ENCODE data around the gene FAM177A1. TPM values are rescaled to one million over a fixed set of nuclear protein-coding genes. Genes with fewer than 3 reads are reported as not detected.
A peak's percentile ranks its signal among the peaks of the same experiment; 100 is the strongest.
"Not testable (repeated sequence)": the region's sequence is repeated elsewhere in the genome, so short reads cannot be mapped to it uniquely, and the experiment has no call there.

Gene FAM177A1
- total RNA-seq, 2 experiments from 2014 or later: 33.1 to 35.9 TPM

DNA sequence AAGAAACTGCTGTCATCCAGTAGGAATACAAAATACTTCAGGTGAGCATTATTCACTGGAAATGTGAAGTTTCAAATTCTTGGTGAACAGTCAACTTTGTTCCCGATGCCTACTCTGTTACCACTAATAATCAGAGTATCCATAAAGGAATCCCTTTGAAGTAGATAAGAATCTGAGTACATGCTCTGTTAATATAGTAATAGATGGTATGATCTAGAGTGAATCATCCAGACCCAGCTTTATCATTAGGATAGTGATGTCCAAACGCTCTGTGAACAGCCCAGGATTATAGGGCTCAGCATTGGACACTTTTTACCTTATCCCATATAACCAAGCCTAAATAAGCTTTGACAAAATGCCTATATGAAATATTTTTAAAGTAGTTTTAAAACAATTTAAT lies 42.4 kb downstream of the FAM177A1 start:
- H3K27me3 Mint-ChIP-seq: no peaks in the 10 kb centered on the region

DNA sequence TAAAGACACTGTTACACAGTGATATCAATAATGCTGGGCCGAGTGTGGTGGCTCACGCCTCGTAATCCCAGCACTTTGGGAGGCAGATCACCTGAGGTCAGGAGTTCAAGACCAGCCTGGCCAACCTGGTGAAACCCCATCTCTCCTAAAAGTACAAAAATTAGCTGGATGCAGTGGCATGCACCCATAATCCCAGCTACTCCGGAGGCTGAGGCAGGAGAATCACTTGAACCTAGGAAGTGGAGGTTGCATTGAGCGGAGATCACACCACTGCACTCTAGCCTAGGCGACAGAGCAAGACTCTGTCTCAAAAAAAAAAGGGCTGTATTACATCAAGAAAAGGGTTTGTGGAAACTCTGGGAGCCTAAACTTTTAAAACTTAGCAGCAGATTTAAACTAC lies 48.6 kb downstream of the FAM177A1 start:
- H3K27ac Mint-ChIP-seq, H3K9me3 Mint-ChIP-seq, H3K4me3 Mint-ChIP-seq, H3K4me1 Mint-ChIP-seq, H3K27me3 Mint-ChIP-seq, DNase-seq: not testable (repeated sequence)
- peaks cover 20% of the 10 kb centered on the region for H3K36me3 Mint-ChIP-seq

More for the DNA sequence above, 42.4 kb downstream of the FAM177A1 start:
- no peak overlapping the region for H3K4me3 Mint-ChIP-seq
- no peaks in the 10 kb centered on the region for H3K4me1 Mint-ChIP-seq
- no peak for DNase-seq
- no peak overlapping the region for H3K27ac Mint-ChIP-seq
- no peaks in the 10 kb centered on the region for H3K9me3 Mint-ChIP-seq
- H3K36me3 Mint-ChIP-seq: peaks cover 23% of the 10 kb centered on the region

DNA sequence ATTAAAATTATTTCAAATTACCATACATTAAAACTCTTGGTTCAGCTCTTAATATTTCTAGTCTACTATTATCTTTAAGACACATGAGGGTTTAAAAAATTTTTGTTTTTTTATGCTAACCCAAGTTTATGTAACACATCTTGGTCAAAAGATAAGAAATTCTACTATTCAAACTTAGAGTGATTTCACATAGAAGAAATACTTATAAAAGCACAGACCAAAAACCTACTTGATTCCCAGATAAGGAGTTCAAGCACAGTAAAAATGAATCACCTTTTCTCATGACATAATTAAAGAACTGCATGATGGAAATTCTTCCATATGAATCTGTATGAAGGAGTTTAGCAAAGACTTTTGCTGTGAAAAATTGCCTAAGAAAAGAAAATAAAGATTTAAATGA lies 61.8 kb downstream of the FAM177A1 start:
- H3K27me3 Mint-ChIP-seq: no peaks in the 10 kb centered on the region
- H3K9me3 Mint-ChIP-seq: no peaks in the 10 kb centered on the region
- H3K36me3 Mint-ChIP-seq: peaks cover 20% of the 10 kb centered on the region
- H3K4me3 Mint-ChIP-seq: no peak overlapping the region
- no peaks in the 10 kb centered on the region for H3K4me1 Mint-ChIP-seq
- DNase-seq: no peak
- no peak overlapping the region for H3K27ac Mint-ChIP-seq

DNA sequence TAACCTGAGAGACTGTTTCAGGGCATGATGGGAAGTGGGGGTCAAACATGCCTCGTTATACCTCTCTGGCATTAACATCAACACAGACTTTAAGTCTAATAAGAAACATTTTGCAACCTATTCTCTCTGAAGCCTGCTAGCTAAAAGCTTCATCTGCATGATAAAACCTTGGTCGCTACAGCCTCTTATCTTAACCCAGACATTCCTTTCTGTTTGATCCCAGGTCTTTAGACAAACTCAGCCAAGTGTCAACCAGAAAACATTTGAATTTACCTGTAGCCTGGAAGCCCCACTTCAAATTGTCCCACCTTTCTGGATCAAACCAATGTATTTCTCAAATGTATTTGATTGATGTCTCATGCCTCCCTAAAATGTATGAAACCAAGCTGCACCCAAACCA lies 66.6 kb downstream of the FAM177A1 start:
- no peaks in the 10 kb centered on the region for H3K27me3 Mint-ChIP-seq
- no peak for DNase-seq
- no peaks in the 10 kb centered on the region for H3K9me3 Mint-ChIP-seq
- H3K4me1 Mint-ChIP-seq: peaks cover 9% of the 10 kb centered on the region
- no peak overlapping the region for H3K4me3 Mint-ChIP-seq
- H3K36me3 Mint-ChIP-seq: peaks cover 39% of the 10 kb centered on the region
- no peak overlapping the region for H3K27ac Mint-ChIP-seq

DNA sequence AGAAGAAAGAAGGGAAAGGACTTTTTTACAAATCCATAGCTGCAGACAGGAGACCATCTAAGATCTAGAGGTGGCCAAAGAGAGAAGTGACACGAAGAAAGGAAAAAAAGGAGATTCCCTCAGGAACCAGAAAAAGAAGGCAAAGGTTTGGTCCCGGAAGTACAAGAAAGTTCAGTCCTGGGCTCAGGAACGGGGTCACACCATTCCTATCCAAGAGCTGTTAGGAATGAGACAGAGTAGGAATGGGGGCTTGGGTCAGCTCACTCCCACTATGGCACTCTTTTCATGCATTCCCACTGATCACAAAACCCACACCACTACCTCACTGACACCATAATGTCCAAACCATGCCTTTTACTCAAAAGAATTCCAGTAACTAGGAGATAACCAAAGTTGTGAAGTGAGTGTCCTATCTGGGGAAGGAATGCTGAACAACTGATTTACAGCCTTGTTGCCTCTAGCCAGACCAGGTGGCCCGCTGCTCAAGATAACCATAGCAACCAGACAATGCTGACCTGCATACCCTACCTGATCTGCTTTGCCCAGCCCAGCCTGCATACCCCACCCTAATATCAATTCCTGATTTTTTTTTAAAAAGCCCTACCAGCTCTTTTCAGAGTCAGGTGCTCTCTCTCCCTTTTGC lies 67.4 kb downstream of the FAM177A1 start:
- no peak overlapping the region for H3K27ac Mint-ChIP-seq
- peaks cover 14% of the 10 kb centered on the region for H3K4me1 Mint-ChIP-seq
- no peak overlapping the region for H3K4me3 Mint-ChIP-seq
- no peaks in the 10 kb centered on the region for H3K9me3 Mint-ChIP-seq
- no peaks in the 10 kb centered on the region for H3K27me3 Mint-ChIP-seq
- DNase-seq: no peak
- peaks cover 41% of the 10 kb centered on the region for H3K36me3 Mint-ChIP-seq

DNA sequence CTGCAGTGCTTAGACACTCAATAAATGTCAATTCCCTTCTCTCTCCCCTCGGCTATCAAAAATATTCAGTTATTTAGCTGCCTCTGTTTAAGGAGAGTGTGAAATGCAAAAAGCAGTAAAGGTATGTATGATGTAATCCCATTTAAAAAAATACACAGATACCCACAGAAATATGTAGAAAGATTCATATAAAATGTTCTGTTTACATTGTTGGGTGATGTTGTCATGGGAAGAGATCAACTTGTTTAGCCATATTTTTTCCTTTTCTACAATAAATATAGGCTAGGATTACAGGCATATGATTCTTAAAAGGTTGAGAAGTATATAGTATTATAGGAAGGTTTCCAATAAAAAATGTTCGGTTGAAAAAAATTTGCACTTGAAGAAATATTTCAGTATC lies 68.0 kb downstream of the FAM177A1 start:
- DNase-seq: no peak
- no peak overlapping the region for H3K27ac Mint-ChIP-seq
- H3K4me3 Mint-ChIP-seq: no peak overlapping the region
- no peaks in the 10 kb centered on the region for H3K27me3 Mint-ChIP-seq
- no peaks in the 10 kb centered on the region for H3K9me3 Mint-ChIP-seq
- peaks cover 41% of the 10 kb centered on the region for H3K36me3 Mint-ChIP-seq
- peaks cover 16% of the 10 kb centered on the region for H3K4me1 Mint-ChIP-seq

DNA sequence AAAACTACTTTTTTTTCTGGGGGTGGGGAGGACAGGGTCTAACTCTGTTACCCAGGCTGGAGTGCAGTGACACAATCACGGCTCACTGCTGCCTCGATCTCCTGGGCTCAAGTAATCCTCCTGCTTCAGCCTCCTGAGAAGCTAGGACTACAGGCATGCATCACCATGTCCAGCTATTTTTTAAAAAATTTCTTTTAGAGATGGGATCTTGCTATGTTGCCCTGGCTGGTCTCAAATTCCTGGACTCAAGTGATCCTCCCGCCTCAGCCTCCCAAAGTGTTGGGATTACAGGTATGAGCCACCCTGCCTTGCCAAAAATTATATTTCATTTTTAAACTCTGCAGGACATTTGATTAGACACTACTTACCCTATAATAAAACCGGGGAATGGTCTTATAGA lies 70.2 kb downstream of the FAM177A1 start:
- Mint-ChIP-seq H3K36me3 (peaks cover 41% of the 10 kb centered on the region), H3K4me1 (peaks cover 26% of the 10 kb centered on the region)

DNA sequence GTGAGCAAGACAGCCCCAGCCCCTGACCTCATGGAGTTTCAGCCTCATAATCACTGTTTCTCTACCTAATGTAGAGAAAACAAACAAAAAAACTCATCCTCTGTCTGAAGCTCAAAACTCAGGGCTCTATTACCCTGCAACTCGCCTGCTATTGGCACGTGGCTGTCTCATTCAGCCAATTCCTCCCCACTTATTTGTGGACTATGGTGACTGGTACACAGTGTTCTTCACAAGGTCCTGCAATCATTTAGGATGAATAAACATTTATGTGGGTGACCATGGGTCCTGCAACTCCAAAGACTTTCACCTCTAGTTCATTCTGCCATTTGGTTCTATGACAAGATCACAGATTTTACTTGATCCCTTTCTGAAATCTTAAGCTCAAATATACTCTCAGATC lies 71.0 kb downstream of the FAM177A1 start:
- H3K4me1 Mint-ChIP-seq: peaks cover 26% of the 10 kb centered on the region
- no peak overlapping the region for H3K4me3 Mint-ChIP-seq
- peaks cover 33% of the 10 kb centered on the region for H3K36me3 Mint-ChIP-seq
- no peak for DNase-seq
- no peak overlapping the region for H3K27ac Mint-ChIP-seq
- no peaks in the 10 kb centered on the region for H3K9me3 Mint-ChIP-seq
- no peaks in the 10 kb centered on the region for H3K27me3 Mint-ChIP-seq

More for the DNA sequence above, 70.2 kb downstream of the FAM177A1 start:
- Mint-ChIP-seq H3K27me3 (no peaks in the 10 kb centered on the region), H3K9me3 (no peaks in the 10 kb centered on the region), H3K4me3 (no peak overlapping the region), H3K27ac (no peak overlapping the region)
- no peak for DNase-seq

DNA sequence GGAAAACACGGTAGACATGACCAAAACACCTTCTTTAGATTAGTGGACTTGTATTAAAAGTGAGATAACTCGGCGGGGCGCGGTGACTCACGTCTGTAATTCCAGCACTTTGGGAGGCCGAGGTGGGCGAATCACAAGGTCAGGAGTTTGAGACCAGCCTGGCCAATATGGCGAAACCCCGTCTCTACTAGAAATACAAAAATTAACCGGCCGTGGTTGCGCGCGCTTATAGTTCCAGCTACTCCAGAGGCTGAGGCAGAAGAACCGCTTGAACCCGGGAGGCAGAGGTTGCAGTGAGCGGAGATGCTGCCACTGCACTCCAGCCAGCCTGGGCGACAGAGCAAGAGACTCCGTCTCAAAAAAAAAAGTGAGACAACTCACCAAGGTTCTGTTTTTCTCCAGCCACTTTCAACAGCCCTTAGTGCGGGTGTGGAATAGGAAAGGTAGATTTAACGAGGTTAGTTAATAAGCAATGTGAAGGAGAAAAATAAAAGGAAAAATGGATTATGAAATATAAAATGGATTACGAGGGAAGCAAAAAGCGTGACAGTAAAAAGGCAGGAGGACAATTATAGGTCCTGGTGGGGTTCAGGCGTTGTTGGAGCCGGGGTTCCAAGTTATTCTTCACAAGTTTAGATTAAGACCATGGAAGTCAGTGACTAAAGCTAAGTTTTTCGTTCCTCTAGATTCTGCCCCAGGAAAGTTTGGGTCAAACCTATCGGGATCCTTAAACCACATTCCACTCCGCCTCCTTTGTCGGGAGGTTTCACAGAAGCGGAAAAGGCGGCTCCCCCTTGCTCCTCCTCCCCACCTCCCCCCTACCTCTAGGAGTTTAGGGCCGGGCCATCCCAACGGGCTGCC lies 75.2 kb downstream of the FAM177A1 start:
- H3K27ac Mint-ChIP-seq: peak overlapping the region; percentile 97
- H3K4me3 Mint-ChIP-seq: peak overlapping the region; percentile 87
- H3K27me3 Mint-ChIP-seq: no peaks in the 10 kb centered on the region
- no peaks in the 10 kb centered on the region for H3K9me3 Mint-ChIP-seq
- H3K4me1 Mint-ChIP-seq: peaks cover 51% of the 10 kb centered on the region
- H3K36me3 Mint-ChIP-seq: peaks cover 19% of the 10 kb centered on the region
- no peak for DNase-seq

DNA sequence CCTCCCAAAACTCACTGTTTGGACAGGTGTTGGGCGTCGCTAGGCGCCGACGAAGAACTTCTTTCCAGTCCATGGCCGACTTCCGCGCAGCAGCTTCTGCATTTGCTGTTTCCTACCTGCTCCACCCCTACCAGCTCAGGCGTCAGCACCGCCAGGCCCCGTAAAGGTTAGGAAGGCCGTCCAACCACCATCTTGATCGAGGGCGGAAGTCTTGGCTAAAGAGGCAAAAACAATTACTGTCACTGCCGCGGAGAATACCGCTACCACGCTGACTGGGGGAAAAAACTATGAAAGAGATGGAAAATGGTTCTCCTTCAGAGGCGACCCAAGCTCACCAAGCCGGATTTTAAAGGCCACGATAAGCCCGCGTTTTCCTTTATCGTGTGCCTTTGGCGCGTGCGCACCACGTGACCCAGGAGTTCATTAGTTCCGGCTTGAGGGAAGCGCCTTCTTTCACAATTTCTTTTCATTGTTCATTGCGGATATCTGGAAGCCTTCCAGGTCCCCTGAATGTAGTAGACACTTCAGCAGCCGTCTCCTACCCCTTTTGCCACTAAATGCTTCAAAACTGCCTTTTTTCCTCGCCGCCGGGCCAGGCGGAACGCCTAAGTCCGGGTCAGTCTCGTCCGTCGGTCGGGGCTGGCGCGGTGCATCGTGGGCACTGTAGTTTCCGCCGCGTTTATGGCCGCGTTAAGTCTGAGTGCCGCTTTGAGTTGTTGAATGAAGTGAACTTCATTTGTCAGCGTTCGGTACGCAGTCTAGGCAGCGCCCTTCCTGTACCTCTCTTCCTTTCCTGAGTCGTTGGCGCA lies 76.0 kb downstream of the FAM177A1 start, which contains the start of the genes PPP2R3C and PRORP:
Gene PPP2R3C (minus strand): TSS at position 104 of the 809 bp plus-strand sequence. CDS start 31 bp downstream, at position 73.
Gene PRORP (plus strand): TSS at position 666 of the 809 bp plus-strand sequence. CDS start 694 bp downstream, outside the sequence.
- H3K9me3 Mint-ChIP-seq: no peaks in the 10 kb centered on the region
- peaks cover 20% of the 10 kb centered on the region for H3K36me3 Mint-ChIP-seq
- H3K27me3 Mint-ChIP-seq: no peaks in the 10 kb centered on the region
- peak within 1 kb of the TSS; percentile 97 for H3K27ac Mint-ChIP-seq
- peak; percentile 89 for DNase-seq
- H3K4me1 Mint-ChIP-seq: peaks cover 52% of the 10 kb centered on the region
- H3K4me3 Mint-ChIP-seq: peak within 1 kb of the TSS; percentile 87

DNA sequence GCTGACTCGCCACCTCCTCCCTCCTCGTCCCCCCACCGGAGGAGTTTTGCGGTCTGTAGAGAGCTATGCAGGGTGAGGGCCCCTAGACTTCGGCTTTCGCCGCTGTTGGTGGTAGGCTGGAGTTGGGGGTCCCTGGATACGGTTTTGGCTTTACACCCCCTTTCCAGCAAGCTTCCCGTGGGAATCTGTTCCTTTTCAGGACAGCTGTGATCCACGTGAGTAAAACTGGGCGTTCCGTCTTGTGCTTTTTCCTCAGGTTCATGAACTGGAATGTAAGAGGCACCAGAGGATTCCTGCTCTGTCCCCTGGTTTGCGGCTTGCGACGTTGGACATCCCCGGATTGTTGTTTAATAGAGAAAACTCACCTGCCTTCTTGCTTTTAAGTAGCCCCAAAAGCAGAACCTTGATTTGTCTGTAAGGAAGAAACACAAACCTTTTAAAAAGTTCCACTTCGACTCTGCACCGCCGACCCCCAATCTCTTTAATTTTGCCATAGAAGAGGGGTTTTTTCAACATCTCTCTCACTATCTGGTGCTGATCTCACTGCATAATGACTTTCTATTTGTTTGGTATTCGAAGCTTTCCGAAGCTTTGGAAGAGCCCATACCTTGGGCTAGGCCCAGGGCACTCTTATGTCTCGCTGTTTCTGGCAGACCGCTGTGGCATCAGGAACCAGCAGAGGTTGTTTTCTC lies 76.8 kb downstream of the FAM177A1 start:
- Mint-ChIP-seq H3K27ac (peak overlapping the region; percentile 97), H3K4me1 (peaks cover 50% of the 10 kb centered on the region), H3K9me3 (no peaks in the 10 kb centered on the region), H3K27me3 (no peaks in the 10 kb centered on the region), H3K4me3 (peak overlapping the region; percentile 87), H3K36me3 (peaks cover 24% of the 10 kb centered on the region)
- DNase-seq: no peak

DNA sequence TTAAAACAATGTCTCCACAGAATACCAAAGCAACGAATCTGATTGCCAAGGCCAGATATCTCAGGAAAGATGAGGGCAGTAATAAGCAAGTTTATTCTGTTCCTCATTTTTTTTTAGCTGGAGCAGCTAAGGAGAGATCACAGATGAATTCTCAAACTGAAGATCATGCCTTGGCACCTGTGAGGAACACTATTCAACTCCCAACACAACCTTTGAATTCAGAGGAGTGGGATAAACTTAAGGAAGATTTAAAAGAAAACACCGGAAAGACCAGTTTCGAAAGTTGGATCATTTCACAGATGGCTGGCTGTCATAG lies 77.3 kb downstream of the FAM177A1 start:
- peaks cover 27% of the 10 kb centered on the region for H3K36me3 Mint-ChIP-seq
- H3K4me1 Mint-ChIP-seq: peaks cover 51% of the 10 kb centered on the region
- peak overlapping the region; percentile 87 for H3K4me3 Mint-ChIP-seq
- H3K9me3 Mint-ChIP-seq: no peaks in the 10 kb centered on the region
- H3K27ac Mint-ChIP-seq: peak overlapping the region; percentile 97
- H3K27me3 Mint-ChIP-seq: no peaks in the 10 kb centered on the region
- DNase-seq: no peak

DNA sequence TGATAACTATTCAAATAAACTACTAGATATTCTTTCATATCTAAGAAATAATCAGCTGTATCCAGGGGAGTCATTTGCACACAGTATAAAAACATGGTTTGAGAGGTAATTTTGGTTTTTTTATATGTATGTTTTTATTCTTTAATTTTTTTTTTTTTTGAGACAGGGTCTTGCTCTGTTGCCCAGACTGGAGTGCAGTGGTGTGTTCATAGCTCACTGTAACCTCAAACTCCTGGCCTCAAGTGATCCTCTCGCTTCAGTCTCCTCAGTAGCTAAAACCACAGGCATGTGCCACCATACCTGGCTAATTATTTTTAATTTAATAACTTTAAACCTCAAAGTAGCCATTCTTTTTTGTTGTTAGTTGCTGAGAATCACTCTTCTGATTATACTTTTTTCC lies 78.1 kb downstream of the FAM177A1 start:
- no peak overlapping the region for H3K27ac Mint-ChIP-seq
- H3K36me3 Mint-ChIP-seq: peaks cover 32% of the 10 kb centered on the region
- peaks cover 51% of the 10 kb centered on the region for H3K4me1 Mint-ChIP-seq
- no peaks in the 10 kb centered on the region for H3K27me3 Mint-ChIP-seq
- no peaks in the 10 kb centered on the region for H3K9me3 Mint-ChIP-seq
- DNase-seq: no peak
- H3K4me3 Mint-ChIP-seq: peak overlapping the region; percentile 87
